IMR-90 (cell line): ENCODE results near the gene SLIT1. TPM values are rescaled to one million over a fixed set of nuclear protein-coding genes. Genes with fewer than 3 reads are reported as not detected.

Experiments
- ATAC-seq: fragments of 200-7000 bp; cut with Tn5 transposase; 2 replicates; pipeline ENCODE4 v1.9.1; 2020; ENCODE audit warnings: low read depth, mild to moderate bottlenecking, moderate library complexity
- BruUV-seq: library from RNA; stranded (reverse); fragments of 400-500 nt; replicated peaks from 2 replicates; lab custom pipeline; 2021; lab: Mats Ljungman, UMichigan
- CTCF ChIA-PET: fragments of 300-600 bp; formaldehyde crosslinking; extraction: SDS; loops from one replicate; lab custom pipeline; 2021; ENCODE audit warnings: antibody characterized with exemption; lab: Yijun Ruan, JAX
- POLR2A ChIA-PET: fragments of 300-600 bp; sonication (Branson Sonifier 250); formaldehyde crosslinking; loops from one replicate; lab custom pipeline; 2022; ENCODE audit warnings: antibody characterized with exemption; ENCODE audit not compliant: unreplicated experiment; lab: Charles Lee
- DNase-seq: peaks from one replicate; pipeline ENCODE4 v3.0.0; 2013
- H2AFZ ChIP-seq: replicated peaks from 2 replicates; pipeline ENCODE3; 2013; ENCODE audit warnings: low read length, mild to moderate bottlenecking; ENCODE audit not compliant: poor library complexity
- H2AK5ac ChIP-seq: 2 replicates; pipeline ENCODE4 v1.6.1; 2013; ENCODE audit warnings: low read depth, low read length, inconsistent platforms
- H2AK9ac ChIP-seq: replicated peaks from 2 replicates; pipeline ENCODE3; 2013; ENCODE audit warnings: mild to moderate bottlenecking, low read depth, low read length, moderate library complexity; ENCODE audit not compliant: poor library complexity
- H2BK120ac ChIP-seq: 2 replicates; pipeline ENCODE4 v1.6.1; 2013; ENCODE audit warnings: low read depth, low read length, inconsistent platforms
- H2BK15ac ChIP-seq: 3 replicates; pipeline ENCODE4 v1.6.1; 2013; ENCODE audit warnings: low read depth, low read length, inconsistent platforms
- H2BK20ac ChIP-seq: 2 replicates; pipeline ENCODE4 v1.6.1; 2013; ENCODE audit warnings: low read depth, mild to moderate bottlenecking, inconsistent platforms, low read length, moderate library complexity
- H2BK5ac ChIP-seq: 2 replicates; pipeline ENCODE4 v1.6.1; 2013; ENCODE audit warnings: mild to moderate bottlenecking, low read depth, low read length, inconsistent platforms; ENCODE audit not compliant: poor library complexity, severe bottlenecking
- H3K14ac ChIP-seq: replicated peaks from 2 replicates; pipeline ENCODE4 v1.6.1; 2013; ENCODE audit warnings: low read depth, low read length, inconsistent platforms
- H3K18ac ChIP-seq: 2 replicates; pipeline ENCODE4 v1.6.1; 2013; ENCODE audit warnings: low read depth, low read length, control low read depth
- H3K23ac ChIP-seq: 2 replicates; pipeline ENCODE4 v1.6.1; 2013; ENCODE audit warnings: low read depth, low read length, inconsistent platforms
- H3K27ac ChIP-seq: 2 replicates; pipeline ENCODE4 v1.5.1; 2013; ENCODE audit warnings: mild to moderate bottlenecking, control low read depth, low read length; ENCODE audit not compliant: insufficient read depth
- H3K27me3 ChIP-seq: 2 replicates; pipeline ENCODE4 v1.6.1; 2013; ENCODE audit warnings: low read length; ENCODE audit not compliant: control insufficient read depth, insufficient read depth
- H3K36me3 ChIP-seq: 2 replicates; pipeline ENCODE4 v1.6.1; 2013; ENCODE audit warnings: low read length, mixed read lengths; ENCODE audit not compliant: control insufficient read depth, insufficient read depth
- H3K4ac ChIP-seq: 2 replicates; pipeline ENCODE4 v1.6.1; 2013; ENCODE audit warnings: low read depth, low read length, inconsistent platforms
- H3K4me1 ChIP-seq: 2 replicates; pipeline ENCODE4 v1.6.1; 2013; ENCODE audit warnings: low read length, mixed read lengths; ENCODE audit not compliant: control insufficient read depth, insufficient read depth
- H3K4me2 ChIP-seq: 2 replicates; pipeline ENCODE4 v1.6.1; 2013; ENCODE audit warnings: low read depth, mild to moderate bottlenecking, control low read depth, low read length, moderate library complexity
- H3K4me3 ChIP-seq: 2 replicates; pipeline ENCODE4 v1.5.1; 2013; ENCODE audit warnings: low read depth, mild to moderate bottlenecking, control low read depth, low read length, moderate library complexity; ENCODE audit not compliant: insufficient read depth
- H3K56ac ChIP-seq: 2 replicates; pipeline ENCODE4 v1.6.1; 2013; ENCODE audit warnings: low read length, inconsistent platforms; ENCODE audit not compliant: insufficient read depth; ENCODE audit errors: extremely low read depth
- H3K79me1 ChIP-seq, 2 experiments: 2 replicates each; pipeline ENCODE4 v1.6.1; 2013; ENCODE audit warnings: low read length in 2 of 2, inconsistent platforms in 1 of 2, low read depth in 1 of 2
- H3K9ac ChIP-seq: 2 replicates; pipeline ENCODE4 v1.6.1; 2013; ENCODE audit warnings: low read depth, low read length, control low read depth
- H3K9me1 ChIP-seq: 2 replicates; pipeline ENCODE4 v1.6.1; 2013; ENCODE audit warnings: low read length, inconsistent platforms; ENCODE audit not compliant: insufficient read depth
- H3K9me3 ChIP-seq: 2 replicates; pipeline ENCODE4 v1.6.1; 2013; ENCODE audit warnings: low read length; ENCODE audit not compliant: control insufficient read depth, insufficient read depth
- H4K20me1 ChIP-seq: 2 replicates; pipeline ENCODE4 v1.6.1; 2013; ENCODE audit warnings: low read length, inconsistent platforms; ENCODE audit not compliant: insufficient read depth
- H4K5ac ChIP-seq: 2 replicates; pipeline ENCODE4 v1.6.1; 2013; ENCODE audit warnings: mild to moderate bottlenecking, low read depth, low read length, control low read depth
- H4K8ac ChIP-seq, 2 experiments: 2 replicates each; pipeline ENCODE4 v1.6.1; 2013; ENCODE audit warnings: low read depth in 2 of 2, low read length in 2 of 2, control low read depth in 1 of 2, inconsistent platforms in 1 of 2
- H4K91ac ChIP-seq: 2 replicates; pipeline ENCODE4 v1.6.1; 2013; ENCODE audit warnings: low read depth, low read length, inconsistent platforms; ENCODE audit not compliant: insufficient read depth
- RCOR1 ChIP-seq: IDR thresholded peaks from 2 replicates; pipeline ENCODE4 v1.6.1; 2012; ENCODE audit warnings: mild to moderate bottlenecking, low read length, improper control_type of control experiment; ENCODE audit not compliant: insufficient replicate concordance
- SMC3 ChIP-seq: fragments of 150-350 bp; IDR thresholded peaks from 2 replicates; pipeline ENCODE4 v1.6.1; 2016; ENCODE audit warnings: low read depth, mild to moderate bottlenecking, antibody characterized with exemption, low read length, moderate library complexity
- WGBS, 2 experiments: methylation state at CpG; one replicate each; pipeline versions ENCODE4 v1.1.5 to v1.1.7; 2013; ENCODE audit warnings: missing lambda C conversion rate in 2 of 2; ENCODE audit not compliant: insufficient read length in 1 of 2; ENCODE audit errors: extremely low coverage in 2 of 2; 5-methylcytosine and 5-hydroxymethylcytosine counted together
- dilution Hi-C: fragments of 300-500 bp; cut with HindIII; formaldehyde crosslinking; loops from one replicate; pipeline ENCODE4 v1.14.3; 2018; ENCODE audit warnings: low sequenced_read_pairs; ENCODE audit not compliant: unreplicated experiment
- in situ Hi-C: fragments of 300-500 bp; cut with MboI; formaldehyde crosslinking; loops from 3 replicates; pipeline ENCODE4 v1.14.3; 2019; ENCODE audit warnings: low sequenced_read_pairs, inconsistent platforms, mixed read lengths
- intact Hi-C: fragments of 100-400 bp; cut with micrococcal nuclease; formaldehyde crosslinking; loops from 2 replicates; pipeline ENCODE4 v1.10.0; 2022
- polyA plus RNA-seq, 3 experiments: library from polyadenylated mRNA; depleted of rRNA; stranded (reverse); fragments of >200 nt; gene quantifications; 2 replicates each; pipeline ENCODE4 v1.2.3, GENCODE V29; 2012; ENCODE audit warnings: low replicate concordance in 1 of 3
- total RNA-seq: library from RNA; depleted of rRNA; stranded (reverse); fragments of >200 nt; gene quantifications from 2 replicates; pipeline ENCODE4 v1.2.3, GENCODE V29; 2012

Gene SLIT1
- total and polyA plus RNA-seq, 2 of the 4 experiments (the other 2 are of a cell fraction), result under 0.01 TPM

- WGBS, 2 experiments, result no CpG with 5 or more reads among the region's 9 CpGs
- no peak overlapping the region for H4K5ac ChIP-seq
- no peak overlapping the region for H2AK9ac ChIP-seq
- H3K79me1 ChIP-seq, result no peaks in the 10 kb centered on the region
- H3K23ac ChIP-seq, result no peak overlapping the region
- H2AFZ ChIP-seq, result no peak overlapping the region
- no peak overlapping the region for H2BK5ac ChIP-seq
- no peaks in the 10 kb centered on the region; the same call in 1 of the 2 replicates for H3K9me3 ChIP-seq
- no peak overlapping the region for H4K91ac ChIP-seq
- no peak overlapping the region for H2AK5ac ChIP-seq
- H3K4me2 ChIP-seq, result no peak overlapping the region
- H3K27ac ChIP-seq, result no peak overlapping the region
- ATAC-seq (no peak), DNase-seq (no peak)
- no peak overlapping the region for H3K4ac ChIP-seq
- dilution Hi-C loops (no loop called here), intact Hi-C loops (no loop called here), in situ Hi-C loops (no loop called here)
- no peak overlapping the region for H3K9ac ChIP-seq
- no peak overlapping the region for H2BK20ac ChIP-seq
- H3K56ac ChIP-seq, result no peak overlapping the region
- no peaks in the 10 kb centered on the region for H4K20me1 ChIP-seq
- peaks cover 46% of the 10 kb centered on the region for H3K27me3 ChIP-seq
- no peaks in the 10 kb centered on the region for H3K9me1 ChIP-seq
- no peak overlapping the region for H3K18ac ChIP-seq
- ChIA-PET CTCF (interaction anchor here (3.1 kb wide), 1 partner anchor 20 kb away, joined by 10 read pairs; no protein-coding TSS in a partner anchor), POLR2A (no interaction called here)
- no peak overlapping the region for H3K4me3 ChIP-seq
- TF ChIP-seq RCOR1, result no peak
- no peak for TF ChIP-seq SMC3
- no TSS peak for BruUV-seq
- H3K4me1 ChIP-seq, result no peaks in the 10 kb centered on the region
- no peak overlapping the region for H2BK15ac ChIP-seq
- no peaks in the 10 kb centered on the region for H3K36me3 ChIP-seq
- H2BK120ac ChIP-seq, result no peak overlapping the region
- no peak overlapping the region for H4K8ac ChIP-seq
- H3K14ac ChIP-seq, result no peak overlapping the region
Observed at GRCh38 chr10:97057491-97058235, 128.1 kb downstream of the SLIT1 start.
